H9 (cell line): ENCODE data around the gene GRID2. TPM values are rescaled to one million over a fixed set of nuclear protein-coding genes. Genes with fewer than 3 reads are reported as not detected.

Source experiments
- DNase-seq: peaks from one replicate; pipeline ENCODE4 v3.0.0-alpha.2; 2017
- H2AFZ ChIP-seq: one replicate; pipeline ENCODE4 v1.6.1; 2013; ENCODE audit warnings: mild to moderate bottlenecking, low read length, control low read depth, moderate library complexity
- H2AK5ac ChIP-seq: 2 replicates; pipeline ENCODE4 v1.6.1; 2013; ENCODE audit warnings: low read length, control low read depth, mixed read lengths; ENCODE audit not compliant: insufficient read length
- H2BK120ac ChIP-seq: one replicate; pipeline ENCODE4 v1.6.1; 2013; ENCODE audit warnings: low read depth, mild to moderate bottlenecking, low read length, control low read depth, inconsistent platforms; ENCODE audit not compliant: poor library complexity, severe bottlenecking
- H2BK12ac ChIP-seq: 2 replicates; pipeline ENCODE4 v1.6.1; 2013; ENCODE audit warnings: low read length, control low read depth, mixed read lengths, low read depth; ENCODE audit not compliant: insufficient read length
- H2BK15ac ChIP-seq: 2 replicates; pipeline ENCODE4 v1.6.1; 2013; ENCODE audit warnings: low read depth, low read length, control low read depth
- H2BK20ac ChIP-seq: one replicate; pipeline ENCODE4 v1.6.1; 2013; ENCODE audit warnings: low read depth, mild to moderate bottlenecking, low read length, control low read depth, inconsistent platforms; ENCODE audit not compliant: poor library complexity, severe bottlenecking
- H2BK5ac ChIP-seq: 2 replicates; pipeline ENCODE4 v1.6.1; 2013; ENCODE audit warnings: low read length, control low read depth, mixed read lengths; ENCODE audit not compliant: insufficient read length
- H3K14ac ChIP-seq: 2 replicates; pipeline ENCODE4 v1.6.1; 2013; ENCODE audit warnings: low read length, control low read depth; ENCODE audit not compliant: insufficient read depth
- H3K18ac ChIP-seq: 2 replicates; pipeline ENCODE4 v1.6.1; 2013; ENCODE audit warnings: low read depth, mild to moderate bottlenecking, mixed read lengths, low read length, control low read depth; ENCODE audit not compliant: insufficient read length
- H3K23ac ChIP-seq: 2 replicates; pipeline ENCODE4 v1.6.1; 2013; ENCODE audit warnings: low read length, control low read depth, mixed read lengths, low read depth; ENCODE audit not compliant: insufficient read length
- H3K23me2 ChIP-seq: 2 replicates; pipeline ENCODE4 v1.6.1; 2013; ENCODE audit warnings: low read depth, mild to moderate bottlenecking, mixed read lengths, low read length, control low read depth; ENCODE audit not compliant: insufficient read length, poor library complexity, severe bottlenecking
- H3K27ac ChIP-seq: 2 replicates; pipeline ENCODE4 v1.5.1; 2013; ENCODE audit warnings: low read length, control low read depth, mixed read lengths, low read depth; ENCODE audit not compliant: insufficient read length
- H3K27me3 ChIP-seq: 2 replicates; pipeline ENCODE4 v1.6.1; 2013; ENCODE audit warnings: low read length, control low read depth, inconsistent platforms; ENCODE audit not compliant: insufficient read depth
- H3K4ac ChIP-seq: 2 replicates; pipeline ENCODE4 v1.6.1; 2013; ENCODE audit warnings: low read depth, mild to moderate bottlenecking, control low read depth, inconsistent platforms, low read length, moderate library complexity
- H3K4me1 ChIP-seq: 2 replicates; pipeline ENCODE4 v1.6.1; 2013; ENCODE audit warnings: low read length, control low read depth, inconsistent platforms; ENCODE audit not compliant: insufficient read depth
- H3K4me2 ChIP-seq: 2 replicates; pipeline ENCODE4 v1.6.1; 2013; ENCODE audit warnings: low read length, control low read depth, mixed read lengths; ENCODE audit not compliant: insufficient read length, insufficient read depth
- H3K56ac ChIP-seq: 2 replicates; pipeline ENCODE4 v1.6.1; 2013; ENCODE audit warnings: low read depth, mild to moderate bottlenecking, mixed read lengths, low read length, control low read depth; ENCODE audit not compliant: insufficient read length
- H3K79me1 ChIP-seq: 2 replicates; pipeline ENCODE4 v1.6.1; 2013; ENCODE audit warnings: low read depth, mild to moderate bottlenecking, moderate library complexity, low read length, control low read depth, inconsistent platforms; ENCODE audit not compliant: insufficient read depth, poor library complexity, severe bottlenecking
- H3K79me2 ChIP-seq: 2 replicates; pipeline ENCODE4 v1.6.1; 2013; ENCODE audit warnings: low read length, control low read depth, inconsistent platforms; ENCODE audit not compliant: insufficient read depth
- H3K9ac ChIP-seq: 2 replicates; pipeline ENCODE4 v1.6.1; 2013; ENCODE audit warnings: low read length, control low read depth, mixed read lengths; ENCODE audit not compliant: insufficient read length; ENCODE audit errors: extremely low read depth
- H3K9me3 ChIP-seq: one replicate; pipeline ENCODE4 v1.6.1; 2013; ENCODE audit warnings: low read depth, low read length, inconsistent platforms; ENCODE audit not compliant: control insufficient read depth
- H3T11ph ChIP-seq: one replicate; pipeline ENCODE4 v1.6.1; 2013; ENCODE audit warnings: mild to moderate bottlenecking, low read length, control low read depth, inconsistent platforms
- H4K20me1 ChIP-seq: one replicate; pipeline ENCODE4 v1.6.1; 2013; ENCODE audit not compliant: control insufficient read depth, insufficient read length, insufficient read depth
- H4K5ac ChIP-seq: 2 replicates; pipeline ENCODE4 v1.6.1; 2013; ENCODE audit warnings: low read depth, mild to moderate bottlenecking, mixed read lengths, low read length, control low read depth; ENCODE audit not compliant: insufficient read length
- H4K8ac ChIP-seq: replicated peaks from 2 replicates; pipeline ENCODE4 v1.6.1; 2013; ENCODE audit warnings: low read length, control low read depth, mixed read lengths, low read depth; ENCODE audit not compliant: insufficient read length
- H4K91ac ChIP-seq: 2 replicates; pipeline ENCODE4 v1.6.1; 2013; ENCODE audit warnings: low read depth, mild to moderate bottlenecking, moderate library complexity, mixed read lengths, low read length, control low read depth; ENCODE audit not compliant: insufficient read length
- H3K27ac Mint-ChIP-seq, 3 experiments: 2 replicates in 2 of 3; 3 replicates in 1 of 3; pipeline ENCODE4 v1.8.0; 2020 to 2021; ENCODE audit warnings: mixed read lengths in 3 of 3, mild to moderate bottlenecking in 1 of 3, moderate library complexity in 1 of 3
- H3K27me3 Mint-ChIP-seq: 2 replicates; pipeline ENCODE4 v1.8.0; 2021; ENCODE audit warnings: low read depth, mild to moderate bottlenecking, moderate library complexity, mixed read lengths
- H3K36me3 Mint-ChIP-seq, 3 experiments: 2 replicates in 2 of 3; 3 replicates in 1 of 3; pipeline ENCODE4 v1.8.0; 2020 to 2021; ENCODE audit warnings: low read depth in 3 of 3, mixed read lengths in 3 of 3; ENCODE audit not compliant: insufficient read depth in 1 of 3
- H3K4me1 Mint-ChIP-seq, 2 experiments: 2 replicates each; pipeline ENCODE4 v1.8.0; 2020; ENCODE audit warnings: mixed read lengths in 2 of 2
- H3K4me3 Mint-ChIP-seq, 2 experiments: 2 replicates in 1 of 2; 3 replicates in 1 of 2; pipeline ENCODE4 v1.8.0; 2020 to 2021; ENCODE audit warnings: mild to moderate bottlenecking in 2 of 2, mixed read lengths in 2 of 2, moderate library complexity in 1 of 2
- H3K9me3 Mint-ChIP-seq, 2 experiments: 2 replicates in 1 of 2; 3 replicates in 1 of 2; pipeline ENCODE4 v1.8.0; 2020; ENCODE audit warnings: mild to moderate bottlenecking in 2 of 2, mixed read lengths in 2 of 2, moderate library complexity in 1 of 2
- WGBS: extraction: QIAGEN DNeasy Blood & Tissue Kit; methylation state at CpG from one replicate; pipeline ENCODE4 v1.1.7; 2013; ENCODE audit warnings: missing lambda C conversion rate, low lambda C conversion rate, mixed read lengths; ENCODE audit not compliant: insufficient read length; ENCODE audit errors: extremely low coverage; 5-methylcytosine and 5-hydroxymethylcytosine counted together
- total RNA-seq: library from RNA; stranded (reverse); gene quantifications from 2 replicates; pipeline ENCODE4 v1.2.1, GENCODE V29; 2021
- TF ChIP-seq, protein P1 (sequence below): fragments of 200-600 bp; sonication (generic); conservative IDR thresholded peaks from 3 replicates; pipeline ENCODE4 v1.8.0; 2021; ENCODE audit warnings: antibody characterized with exemption, mild to moderate bottlenecking

GRID2 gene
- total RNA-seq, 1 experiment from 2014 or later: 21.8 TPM

DNA sequence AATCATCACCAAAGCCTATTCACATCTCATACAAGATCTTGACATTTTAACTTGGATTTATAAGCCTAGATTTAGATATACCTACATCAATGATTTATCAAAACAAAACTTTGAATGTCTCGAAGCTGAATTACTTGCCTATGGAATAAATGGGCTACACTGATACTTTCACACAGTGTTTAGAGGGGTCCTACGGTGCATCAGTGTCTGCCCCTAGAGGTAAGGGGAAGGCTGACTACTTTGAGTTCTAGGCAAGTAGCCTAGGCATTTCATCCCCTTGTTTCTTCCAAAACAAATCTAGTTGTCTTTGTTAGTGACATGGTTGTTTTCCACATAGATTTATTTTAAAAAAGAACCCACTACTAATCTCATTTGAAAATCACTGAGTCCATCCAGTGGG lies 1366.7 kb downstream of the GRID2 start:
- H3K79me2 ChIP-seq: no peaks in the 10 kb centered on the region
- no peak overlapping the region for H3K4ac ChIP-seq
- no peaks in the 10 kb centered on the region for H3K4me1 ChIP-seq
- no peaks in the 10 kb centered on the region for H3K79me1 ChIP-seq
- H2BK12ac ChIP-seq: no peak overlapping the region
- H4K5ac ChIP-seq: no peak overlapping the region
- H3K27ac ChIP-seq: no peak overlapping the region
- H3K27me3 ChIP-seq: no peaks in the 10 kb centered on the region
- no peak overlapping the region for H2BK120ac ChIP-seq
- no peak overlapping the region for H3K18ac ChIP-seq
- H3T11ph ChIP-seq: no peak overlapping the region
- H3K4me1 Mint-ChIP-seq: no peaks in the 10 kb centered on the region
- no peak overlapping the region for H3K14ac ChIP-seq
- no peak overlapping the region for H3K23ac ChIP-seq
- no peak overlapping the region for H2AK5ac ChIP-seq
- no peak overlapping the region for H2BK5ac ChIP-seq
- DNase-seq: no peak
- H4K20me1 ChIP-seq: no peaks in the 10 kb centered on the region
- H3K9me3 ChIP-seq: no peaks in the 10 kb centered on the region
- TF ChIP-seq, protein P1, sequence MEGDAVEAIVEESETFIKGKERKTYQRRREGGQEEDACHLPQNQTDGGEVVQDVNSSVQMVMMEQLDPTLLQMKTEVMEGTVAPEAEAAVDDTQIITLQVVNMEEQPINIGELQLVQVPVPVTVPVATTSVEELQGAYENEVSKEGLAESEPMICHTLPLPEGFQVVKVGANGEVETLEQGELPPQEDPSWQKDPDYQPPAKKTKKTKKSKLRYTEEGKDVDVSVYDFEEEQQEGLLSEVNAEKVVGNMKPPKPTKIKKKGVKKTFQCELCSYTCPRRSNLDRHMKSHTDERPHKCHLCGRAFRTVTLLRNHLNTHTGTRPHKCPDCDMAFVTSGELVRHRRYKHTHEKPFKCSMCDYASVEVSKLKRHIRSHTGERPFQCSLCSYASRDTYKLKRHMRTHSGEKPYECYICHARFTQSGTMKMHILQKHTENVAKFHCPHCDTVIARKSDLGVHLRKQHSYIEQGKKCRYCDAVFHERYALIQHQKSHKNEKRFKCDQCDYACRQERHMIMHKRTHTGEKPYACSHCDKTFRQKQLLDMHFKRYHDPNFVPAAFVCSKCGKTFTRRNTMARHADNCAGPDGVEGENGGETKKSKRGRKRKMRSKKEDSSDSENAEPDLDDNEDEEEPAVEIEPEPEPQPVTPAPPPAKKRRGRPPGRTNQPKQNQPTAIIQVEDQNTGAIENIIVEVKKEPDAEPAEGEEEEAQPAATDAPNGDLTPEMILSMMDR: peak; percentile 52
- H3K56ac ChIP-seq: no peak overlapping the region
- no peak overlapping the region for H3K4me2 ChIP-seq
- H4K8ac ChIP-seq: no peak overlapping the region
- no CpG with 5 or more reads among the region's 2 CpGs for WGBS
- H2BK20ac ChIP-seq: no peak overlapping the region
- no peak overlapping the region for H4K91ac ChIP-seq
- no peaks in the 10 kb centered on the region for H3K23me2 ChIP-seq
- H3K4me3 Mint-ChIP-seq: no peak overlapping the region
- H3K27ac Mint-ChIP-seq: no peak overlapping the region
- H2BK15ac ChIP-seq: no peak overlapping the region
- H3K9me3 Mint-ChIP-seq: no peaks in the 10 kb centered on the region
- no peak overlapping the region for H3K9ac ChIP-seq
- H3K36me3 Mint-ChIP-seq: no peaks in the 10 kb centered on the region
- no peaks in the 10 kb centered on the region for H3K27me3 Mint-ChIP-seq
- no peak overlapping the region for H2AFZ ChIP-seq
